Cardiac muscle cell (in vitro differentiated cells and primary cell): ENCODE measurements around the gene PDIA5. TPM values are rescaled to one million over a fixed set of nuclear protein-coding genes. Genes with fewer than 3 reads are reported as not detected.

Experiments used
- DNase-seq, 2 donors: peaks; one replicate each; pipeline versions ENCODE4 v3.0.0 to v3.0.0-alpha.2; 2010 to 2017; ENCODE audit warnings: low read depth in 1 of 2, low spot score in 1 of 2
- H3K27ac ChIP-seq: fragments of 200-600 bp; sonication (generic); 2 replicates; pipeline ENCODE4 v1.5.1; 2016
- H3K27me3 ChIP-seq: fragments of 200-600 bp; sonication (generic); 2 replicates; pipeline ENCODE4 v1.6.0; 2016; ENCODE audit warnings: control low read depth
- H3K36me3 ChIP-seq: fragments of 200-600 bp; sonication (generic); 2 replicates; pipeline ENCODE4 v1.5.1; 2016; ENCODE audit warnings: control low read depth
- H3K4me1 ChIP-seq: fragments of 200-600 bp; sonication (generic); 2 replicates; pipeline ENCODE4 v1.8.1; 2017; ENCODE audit warnings: low read depth, mild to moderate bottlenecking, mixed run types
- H3K4me3 ChIP-seq: fragments of 200-600 bp; sonication (generic); 2 replicates; pipeline ENCODE4 v1.5.1; 2016; ENCODE audit warnings: mild to moderate bottlenecking
- H3K9me3 ChIP-seq: fragments of 200-600 bp; sonication (generic); 2 replicates; pipeline ENCODE4 v1.5.1; 2017; ENCODE audit warnings: low read depth, mild to moderate bottlenecking, control low read depth
- CTCF ChIP-seq: IDR thresholded peaks from 2 replicates; pipeline ENCODE4 v1.5.1; 2012; ENCODE audit warnings: low read depth, mild to moderate bottlenecking, low read length
- polyA plus RNA-seq: library from polyadenylated mRNA; unstranded; fragments of >200 nt; fragmentation: Nextera tagmentation; extraction: Ambion mirVana; gene quantifications from 2 replicates; pipeline ENCODE4 v1.2.1, GENCODE V29; 2016
- total RNA-seq: library from RNA; depleted of rRNA; stranded (reverse); fragments of >200 nt; gene quantifications from 2 replicates; pipeline ENCODE4 v1.2.3, GENCODE V29; 2016

PDIA5 gene
- total and polyA plus RNA-seq, 2 experiments from 2014 or later: 14.5 to 19.5 TPM

- no peak for DNase-seq
- peaks cover 18% of the 10 kb centered on the region for H3K4me1 ChIP-seq
- H3K9me3 ChIP-seq: no peaks in the 10 kb centered on the region
- no peaks in the 10 kb centered on the region for H3K27me3 ChIP-seq
- H3K36me3 ChIP-seq: no peaks in the 10 kb centered on the region
- no peak overlapping the region for H3K4me3 ChIP-seq
- no peak overlapping the region for H3K27ac ChIP-seq
- no peak for TF ChIP-seq CTCF
Observed at GRCh38 chr3:123152687-123153086, 85.9 kb downstream of the PDIA5 start.

- no peak overlapping the region for H3K4me3 ChIP-seq
- H3K4me1 ChIP-seq: peaks cover 11% of the 10 kb centered on the region
- DNase-seq: no peak
- H3K9me3 ChIP-seq: no peaks in the 10 kb centered on the region
- no peak overlapping the region for H3K27ac ChIP-seq
- H3K36me3 ChIP-seq: no peaks in the 10 kb centered on the region
- H3K27me3 ChIP-seq: no peaks in the 10 kb centered on the region
- no peak for TF ChIP-seq CTCF
Observed at GRCh38 chr3:123153125-123154019, 86.5 kb downstream of the PDIA5 start.

- DNase-seq: no peak
- Histone ChIP-seq H3K27me3 (no peaks in the 10 kb centered on the region), H3K36me3 (no peaks in the 10 kb centered on the region)
Observed at GRCh38 chr3:123154020-123154985, 87.5 kb downstream of the PDIA5 start.

GRCh38 chr3:123155471-123156011 is 88.7 kb downstream of the PDIA5 start:
- Histone ChIP-seq H3K27ac (no peak overlapping the region), H3K36me3 (no peaks in the 10 kb centered on the region), H3K9me3 (no peaks in the 10 kb centered on the region), H3K4me3 (no peak overlapping the region), H3K4me1 (peaks cover 3% of the 10 kb centered on the region), H3K27me3 (no peaks in the 10 kb centered on the region)
- no peak for TF ChIP-seq CTCF
- no peak for DNase-seq

More at GRCh38 chr3:123154020-123154985, 87.5 kb downstream of the PDIA5 start:
- TF ChIP-seq CTCF: no peak
- H3K9me3 ChIP-seq: no peaks in the 10 kb centered on the region
- H3K4me3 ChIP-seq: no peak overlapping the region
- no peak overlapping the region for H3K27ac ChIP-seq
- H3K4me1 ChIP-seq: peaks cover 5% of the 10 kb centered on the region

- Histone ChIP-seq H3K27me3 (no peaks in the 10 kb centered on the region), H3K27ac (no peak overlapping the region), H3K4me1 (no peaks in the 10 kb centered on the region), H3K4me3 (no peak overlapping the region), H3K36me3 (no peaks in the 10 kb centered on the region), H3K9me3 (no peaks in the 10 kb centered on the region)
- DNase-seq: no peak
- TF ChIP-seq CTCF: no peak
Observed at GRCh38 chr3:123156276-123156995, 89.6 kb downstream of the PDIA5 start.
